ENCODE data around the gene ARHGEF38.
"Not testable (repeated sequence)": the region's sequence is repeated elsewhere in the genome, so short reads cannot be mapped to it uniquely, and the experiment has no call there.

Gene ARHGEF38

DNA sequence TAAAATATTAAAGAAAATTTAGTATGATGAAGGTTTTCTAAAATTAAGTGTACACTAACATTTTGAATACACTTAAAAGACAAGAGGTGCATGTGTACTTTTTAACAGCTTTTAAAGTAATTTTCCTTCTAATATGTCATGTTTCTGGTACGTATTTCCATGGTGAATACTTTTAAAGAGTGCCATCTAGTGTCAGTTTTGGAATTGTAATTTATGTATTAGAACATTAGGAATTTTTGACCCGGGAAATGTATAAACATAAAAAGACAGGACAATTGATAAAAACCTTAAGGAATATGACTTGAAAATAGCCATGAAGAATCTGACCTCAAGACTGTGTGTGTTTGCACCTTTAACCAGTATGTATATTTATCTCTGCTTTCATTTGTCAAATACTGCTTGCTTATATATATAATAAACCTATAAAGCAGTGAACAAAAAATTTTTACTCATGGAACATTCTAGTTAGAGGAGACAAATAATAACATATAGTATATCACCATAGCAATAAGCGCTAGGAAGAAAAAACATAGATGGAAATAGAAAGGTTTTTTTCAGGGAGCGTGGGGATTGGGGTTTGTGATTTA is 163.4 kb downstream of the ARHGEF38 start:
- DNase-seq: peak; percentile 61

DNA sequence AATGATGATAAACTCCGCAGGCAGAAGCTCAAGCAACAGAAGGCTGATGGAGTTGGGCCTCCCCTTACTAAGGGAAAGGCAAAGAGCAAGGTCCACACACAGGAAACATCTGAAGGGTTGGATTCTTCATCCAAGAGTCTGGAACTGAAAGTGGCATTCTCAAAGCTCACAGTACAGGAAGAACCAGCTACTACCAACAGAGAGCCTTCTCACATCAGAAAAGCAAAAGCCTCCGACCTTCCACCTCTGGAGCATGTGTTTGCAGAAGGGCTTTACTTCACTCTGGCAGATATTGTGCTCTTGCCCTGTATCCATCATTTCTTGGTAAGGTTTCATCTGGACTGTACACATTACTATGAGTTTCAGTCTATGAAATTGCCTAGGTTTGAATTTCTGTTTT is 166.8 kb downstream of the ARHGEF38 start:
- DNase-seq: no peak

DNA sequence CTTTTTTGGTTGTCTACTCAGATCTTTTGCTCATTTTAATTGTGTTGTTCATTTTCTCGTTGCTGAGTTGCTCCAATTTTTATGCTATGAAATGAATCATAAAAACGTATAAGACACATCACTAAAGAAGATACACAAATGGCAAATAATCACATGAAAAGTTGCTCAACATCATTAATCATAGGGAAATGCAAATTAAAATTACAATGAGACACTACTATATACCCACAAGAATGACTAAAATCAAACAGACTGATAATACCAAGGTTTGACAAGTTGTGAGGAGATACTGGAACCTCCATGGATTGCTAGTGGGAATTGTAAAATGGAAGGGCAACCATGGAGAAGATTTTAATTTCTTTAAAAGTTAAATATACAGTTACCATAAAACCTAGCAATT is 173.2 kb downstream of the ARHGEF38 start:
- DNase-seq: no peak

GRCh38 chr4:105729895-105730294 is 177.5 kb downstream of the ARHGEF38 start:
- not testable (repeated sequence) for DNase-seq

All from NCI-H1092 treated with DMSO at 0.1 percent for 48 hours (cell line).